Naive B cell (primary cell): ENCODE measurements around the gene CDS2. TPM values are rescaled to one million over a fixed set of nuclear protein-coding genes. Genes with fewer than 3 reads are reported as not detected.
"Not testable (repeated sequence)": the region's sequence is repeated elsewhere in the genome, so short reads cannot be mapped to it uniquely, and the experiment has no call there.

Experiments used
- ATAC-seq, 2 donors: fragments of 150-1000 bp; cut with Tn5 transposase; 2 replicates each; pipeline ENCODE4 v1.10.0; 2021; ENCODE audit warnings: low read depth in 2 of 2, mild to moderate bottlenecking in 2 of 2, moderate library complexity in 2 of 2
- DNase-seq: peaks from one replicate; pipeline ENCODE4 v3.0.0; 2022
- H3K27ac Mint-ChIP-seq, 6 donors: one replicate each; pipeline ENCODE4 v1.8.0; 2020 to 2022; ENCODE audit warnings: mild to moderate bottlenecking in 6 of 6, mixed read lengths in 6 of 6, moderate library complexity in 5 of 6, inconsistent platforms in 2 of 6
- H3K27me3 Mint-ChIP-seq, 3 donors: one replicate each; pipeline ENCODE4 v1.8.0; 2021 to 2022; ENCODE audit warnings: mixed read lengths in 3 of 3, mild to moderate bottlenecking in 1 of 3
- H3K36me3 Mint-ChIP-seq, 2 donors: one replicate each; pipeline ENCODE4 v1.8.0; 2020 to 2022; ENCODE audit warnings: mixed read lengths in 2 of 2, inconsistent platforms in 1 of 2, mild to moderate bottlenecking in 1 of 2
- H3K4me1 Mint-ChIP-seq, 3 donors: one replicate each; pipeline ENCODE4 v1.8.0; 2020 to 2022; ENCODE audit warnings: mixed read lengths in 3 of 3, inconsistent platforms in 1 of 3, mild to moderate bottlenecking in 1 of 3, moderate library complexity in 1 of 3
- H3K4me3 Mint-ChIP-seq, 8 donors: one replicate each; pipeline ENCODE4 v1.8.0; 2020 to 2022; ENCODE audit warnings: mild to moderate bottlenecking in 8 of 8, mixed read lengths in 8 of 8, moderate library complexity in 8 of 8, inconsistent platforms in 2 of 8
- H3K9me3 Mint-ChIP-seq, 7 donors: one replicate each; pipeline ENCODE4 v1.8.0; 2020 to 2022; ENCODE audit warnings: mixed read lengths in 7 of 7, mild to moderate bottlenecking in 5 of 7, inconsistent platforms in 2 of 7, moderate library complexity in 1 of 7
- polyA plus RNA-seq, 6 donors: library from polyadenylated mRNA; unstranded; fragments of 300-500 nt; fragmentation: Illumina TruSeq; gene quantifications; one replicate each; pipeline ENCODE4 v1.2.3, GENCODE V29; 2021; ENCODE audit warnings: low read depth in 6 of 6

Gene CDS2
- polyA plus RNA-seq, 6 donors from 2014 or later = 41.0 to 73.4 (median 50.4) TPM

GRCh38 chr20:5099909-5100308 is 26.9 kb upstream of the CDS2 start:
- H3K9me3 Mint-ChIP-seq, H3K27me3 Mint-ChIP-seq, DNase-seq, H3K27ac Mint-ChIP-seq, H3K4me3 Mint-ChIP-seq, ATAC-seq: not testable (repeated sequence)
- H3K4me1 Mint-ChIP-seq = peaks cover 3 to 10% (median 8%) of the 10 kb centered on the region in 3 donors
- H3K36me3 Mint-ChIP-seq = peaks cover 14 to 26% of the 10 kb centered on the region in 2 donors

- H3K27ac Mint-ChIP-seq = peak overlapping the region in 5 of 6 donors; percentile 8 to 79 (median 58)
- H3K4me1 Mint-ChIP-seq = peaks cover 3 to 10% (median 5%) of the 10 kb centered on the region in 3 donors
- H3K36me3 Mint-ChIP-seq = peaks cover 14 to 26% of the 10 kb centered on the region in 2 donors
- no peaks in the 10 kb centered on the region for H3K27me3 Mint-ChIP-seq
- peak; percentile 58 for DNase-seq
- H3K9me3 Mint-ChIP-seq = no peaks in the 10 kb centered on the region
- ATAC-seq = peak; percentile 65 to 79
- H3K4me3 Mint-ChIP-seq = no peak overlapping the region
Measured at GRCh38 chr20:5100684-5101347, 26.0 kb upstream of the CDS2 start.

GRCh38 chr20:5104479-5104878 is 22.3 kb upstream of the CDS2 start:
- H3K27me3 Mint-ChIP-seq = no peaks in the 10 kb centered on the region
- H3K36me3 Mint-ChIP-seq = peaks cover 14 to 21% of the 10 kb centered on the region in 2 donors
- H3K27ac Mint-ChIP-seq = no peak overlapping the region
- DNase-seq (no peak), ATAC-seq (no peak)
- H3K9me3 Mint-ChIP-seq = no peaks in the 10 kb centered on the region
- peaks cover 3 to 10% (median 5%) of the 10 kb centered on the region in 3 donors for H3K4me1 Mint-ChIP-seq
- H3K4me3 Mint-ChIP-seq = no peak overlapping the region

- Mint-ChIP-seq H3K27ac (no peak overlapping the region), H3K4me3 (peak overlapping the region in 1 of 8 donors; percentile 71), H3K9me3 (no peaks in the 10 kb centered on the region), H3K27me3 (no peaks in the 10 kb centered on the region), H3K36me3 (peaks cover 4 to 5% of the 10 kb centered on the region in 2 donors), H3K4me1 (peaks cover 8 to 29% (median 10%) of the 10 kb centered on the region in 3 donors)
- DNase-seq (no peak), ATAC-seq (no peak)
Measured at GRCh38 chr20:5109276-5109675, 17.5 kb upstream of the CDS2 start.

- Mint-ChIP-seq H3K27me3 (no peaks in the 10 kb centered on the region), H3K4me3 (peak overlapping the region; percentile 86 to 97 (median 94)), H3K4me1 (peaks cover 6 to 39% (median 8%) of the 10 kb centered on the region in 3 donors), H3K36me3 (peaks cover 0 to 5% of the 10 kb centered on the region in 2 donors), H3K9me3 (no peaks in the 10 kb centered on the region), H3K27ac (peak overlapping the region; percentile 33 to 98 (median 96))
- DNase-seq = no peak
- no peak for ATAC-seq
Measured at GRCh38 chr20:5113615-5113986, 13.2 kb upstream of the CDS2 start.

GRCh38 chr20:5114403-5114802 is 12.4 kb upstream of the CDS2 start:
- no peak for DNase-seq
- ATAC-seq = no peak
- peak overlapping the region in 1 of 6 donors; percentile 42 for H3K27ac Mint-ChIP-seq
- peaks cover 6 to 43% (median 8%) of the 10 kb centered on the region in 3 donors for H3K4me1 Mint-ChIP-seq
- no peaks in the 10 kb centered on the region for H3K27me3 Mint-ChIP-seq
- peaks cover 0 to 5% of the 10 kb centered on the region in 2 donors for H3K36me3 Mint-ChIP-seq
- peak overlapping the region; percentile 12 to 71 (median 39) for H3K4me3 Mint-ChIP-seq
- H3K9me3 Mint-ChIP-seq = no peaks in the 10 kb centered on the region

- no peak overlapping the region for H3K27ac Mint-ChIP-seq
- H3K27me3 Mint-ChIP-seq = no peaks in the 10 kb centered on the region
- peak overlapping the region in 1 of 8 donors; percentile 91 for H3K4me3 Mint-ChIP-seq
- H3K36me3 Mint-ChIP-seq = peaks cover 0 to 5% of the 10 kb centered on the region in 2 donors
- ATAC-seq = no peak
- peaks cover 10 to 41% (median 19%) of the 10 kb centered on the region in 3 donors for H3K4me1 Mint-ChIP-seq
- DNase-seq = no peak
- no peaks in the 10 kb centered on the region for H3K9me3 Mint-ChIP-seq
Measured at GRCh38 chr20:5116875-5117274, 9.9 kb upstream of the CDS2 start.

DNA sequence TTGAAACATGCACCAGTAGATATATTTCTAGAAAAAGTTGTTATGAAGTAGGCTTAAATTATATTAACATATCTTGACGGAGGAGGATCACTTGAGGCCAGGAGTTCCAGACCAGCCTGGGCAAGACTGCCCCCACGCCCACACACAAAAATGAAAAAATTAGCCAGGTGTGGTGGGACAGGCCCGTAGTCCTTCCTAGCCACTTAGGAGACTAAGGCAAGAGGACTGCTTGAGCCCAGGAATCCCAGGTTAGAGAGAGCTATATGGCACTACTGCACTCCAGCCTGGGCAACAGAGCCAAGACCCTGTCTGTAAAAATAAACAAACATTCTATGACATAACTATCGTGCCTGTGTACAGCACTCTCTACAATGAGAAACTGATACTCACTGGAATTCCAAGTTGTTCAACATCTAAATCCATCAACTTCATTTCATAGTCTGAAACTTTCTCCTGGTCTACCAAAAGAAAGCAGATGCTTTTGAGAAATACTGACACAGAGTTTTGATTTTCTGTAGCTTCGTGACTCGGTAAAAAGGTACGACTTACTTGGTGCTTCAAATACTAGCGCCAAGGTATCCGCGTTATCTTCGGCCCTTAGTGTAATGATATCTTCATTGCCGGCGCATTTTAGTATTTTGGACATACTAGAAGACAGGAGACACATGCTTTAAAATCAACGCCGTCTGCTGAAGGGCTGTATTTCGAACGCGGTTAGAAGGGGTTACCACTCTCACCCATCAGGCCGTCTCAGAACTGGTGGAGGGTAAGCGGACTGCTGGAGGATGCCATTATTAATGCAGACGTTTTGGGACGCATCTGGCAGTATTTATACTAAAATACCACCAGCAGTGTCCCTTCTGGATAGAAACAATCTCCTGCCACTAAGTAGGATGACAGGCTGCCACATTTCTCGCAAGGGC is 8.3 kb upstream of the CDS2 start:
- peaks cover 0 to 5% of the 10 kb centered on the region in 2 donors for H3K36me3 Mint-ChIP-seq
- H3K4me1 Mint-ChIP-seq = peaks cover 4 to 27% (median 11%) of the 10 kb centered on the region in 3 donors
- no peaks in the 10 kb centered on the region for H3K9me3 Mint-ChIP-seq
- peak overlapping the region in 4 of 6 donors; percentile 65 to 94 (median 84) for H3K27ac Mint-ChIP-seq
- DNase-seq (no peak), ATAC-seq (no peak)
- H3K4me3 Mint-ChIP-seq = peak overlapping the region; percentile 89 to 99 (median 96)
- no peaks in the 10 kb centered on the region for H3K27me3 Mint-ChIP-seq

- no peak for ATAC-seq
- peak overlapping the region; percentile 89 to 99 (median 96) for H3K4me3 Mint-ChIP-seq
- peaks cover 0 to 5% of the 10 kb centered on the region in 2 donors for H3K36me3 Mint-ChIP-seq
- no peaks in the 10 kb centered on the region for H3K9me3 Mint-ChIP-seq
- peak overlapping the region in 5 of 6 donors; percentile 36 to 97 (median 85) for H3K27ac Mint-ChIP-seq
- peaks cover 4 to 24% (median 11%) of the 10 kb centered on the region in 3 donors for H3K4me1 Mint-ChIP-seq
- H3K27me3 Mint-ChIP-seq = no peaks in the 10 kb centered on the region
- no peak for DNase-seq
Measured at GRCh38 chr20:5119143-5119434, 7.7 kb upstream of the CDS2 start.

- Mint-ChIP-seq H3K4me3 (peak within 1 kb of the TSS; percentile 89 to 99 (median 96)), H3K27ac (peak within 1 kb of the TSS; percentile 85 to 98 (median 96)), H3K27me3 (no peaks in the 10 kb centered on the region), H3K4me1 (peaks cover 4 to 24% (median 11%) of the 10 kb centered on the region in 3 donors), H3K9me3 (no peaks in the 10 kb centered on the region), H3K36me3 (peaks cover 0 to 5% of the 10 kb centered on the region in 2 donors)
- peak; percentile 87 to 88 for ATAC-seq
- DNase-seq = peak; percentile 93
Measured at GRCh38 chr20:5119435-5120184, 7.2 kb upstream of the CDS2 start, which contains the start of gene PCNA. Gene PCNA, minus strand, starts transcription at chr20:5119958. Its CDS starts 160 bp downstream, at chr20:5119798.

GRCh38 chr20:5120185-5120476 is 6.7 kb upstream of the CDS2 start:
- H3K4me3 Mint-ChIP-seq = peak overlapping the region; percentile 89 to 99 (median 96)
- no peaks in the 10 kb centered on the region for H3K9me3 Mint-ChIP-seq
- DNase-seq (no peak), ATAC-seq (no peak)
- H3K4me1 Mint-ChIP-seq = peaks cover 4 to 24% (median 11%) of the 10 kb centered on the region in 3 donors
- H3K36me3 Mint-ChIP-seq = peaks cover 0 to 5% of the 10 kb centered on the region in 2 donors
- H3K27ac Mint-ChIP-seq = peak overlapping the region; percentile 85 to 98 (median 96)
- no peaks in the 10 kb centered on the region for H3K27me3 Mint-ChIP-seq

- Mint-ChIP-seq H3K4me3 (peak overlapping the region in 3 of 8 donors; percentile 29 to 40 (median 32)), H3K27ac (no peak overlapping the region), H3K4me1 (peaks cover 14 to 36% (median 26%) of the 10 kb centered on the region in 3 donors), H3K9me3 (no peaks in the 10 kb centered on the region), H3K36me3 (no peaks in the 10 kb centered on the region), H3K27me3 (no peaks in the 10 kb centered on the region)
- no peak for DNase-seq
- ATAC-seq = no peak
Measured at GRCh38 chr20:5122873-5123260, 3.9 kb upstream of the CDS2 start.
